Mesothelial cell of epicardium (in vitro differentiated cells): ENCODE data around the gene LRRC7. TPM values are rescaled to one million over a fixed set of nuclear protein-coding genes. Genes with fewer than 3 reads are reported as not detected.

Source experiments
- DNase-seq, 2 experiments: peaks; one replicate each; pipeline ENCODE4 v3.0.0; 2021; ENCODE audit warnings: low spot score in 2 of 2; ENCODE audit not compliant: unreplicated experiment in 2 of 2
- H3K27ac Mint-ChIP-seq: 2 replicates; pipeline ENCODE4 v1.8.0; 2021; ENCODE audit warnings: mixed read lengths
- H3K27me3 Mint-ChIP-seq: 2 replicates; pipeline ENCODE4 v1.8.0; 2021; ENCODE audit warnings: low read depth, mixed read lengths
- H3K36me3 Mint-ChIP-seq: 2 replicates; pipeline ENCODE4 v1.8.0; 2021; ENCODE audit warnings: mixed read lengths
- H3K4me1 Mint-ChIP-seq: 2 replicates; pipeline ENCODE4 v1.8.0; 2021; ENCODE audit warnings: mixed read lengths
- H3K4me3 Mint-ChIP-seq: 2 replicates; pipeline ENCODE4 v1.8.0; 2021; ENCODE audit warnings: mild to moderate bottlenecking, moderate library complexity, mixed read lengths
- H3K9me3 Mint-ChIP-seq: 2 replicates; pipeline ENCODE4 v1.8.0; 2021; ENCODE audit warnings: mixed read lengths
- total RNA-seq: library from RNA; stranded (reverse); gene quantifications from 3 replicates; pipeline ENCODE4 v1.2.1, GENCODE V29; 2021
- TF ChIP-seq, protein P1 (sequence below): fragments of 200-600 bp; sonication (generic); IDR thresholded peaks from one replicate; pipeline ENCODE4 v1.5.0; 2021; ENCODE audit warnings: antibody characterized with exemption; ENCODE audit not compliant: unreplicated experiment

Gene LRRC7
- total RNA-seq, 1 donor from 2014 or later: 0.09 TPM

DNA sequence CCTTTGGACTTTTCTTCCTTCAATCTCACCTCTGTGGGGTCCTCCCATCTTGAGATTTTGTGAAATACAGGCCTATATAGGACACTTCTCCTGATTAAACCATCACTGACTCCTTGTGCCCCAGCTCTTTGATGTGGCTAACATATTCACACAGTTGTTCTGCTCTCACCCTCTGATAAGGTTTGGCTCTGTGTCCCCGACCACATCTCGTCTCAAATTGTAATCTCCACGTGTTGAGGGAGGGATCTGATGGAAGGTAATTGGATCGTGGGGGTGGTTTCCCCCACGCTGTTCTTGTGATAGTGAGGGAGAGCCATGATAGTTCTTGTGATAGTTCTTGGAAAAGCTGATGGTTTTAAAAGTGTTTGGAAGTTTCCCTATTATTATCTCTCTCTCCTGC is 19.7 kb downstream of the LRRC7 start:
- Mint-ChIP-seq H3K27me3 (peaks cover under 1% of the 10 kb centered on the region), H3K27ac (no peak overlapping the region), H3K9me3 (no peaks in the 10 kb centered on the region), H3K4me3 (no peak overlapping the region), H3K4me1 (no peaks in the 10 kb centered on the region), H3K36me3 (no peaks in the 10 kb centered on the region)
- TF ChIP-seq, protein P1, sequence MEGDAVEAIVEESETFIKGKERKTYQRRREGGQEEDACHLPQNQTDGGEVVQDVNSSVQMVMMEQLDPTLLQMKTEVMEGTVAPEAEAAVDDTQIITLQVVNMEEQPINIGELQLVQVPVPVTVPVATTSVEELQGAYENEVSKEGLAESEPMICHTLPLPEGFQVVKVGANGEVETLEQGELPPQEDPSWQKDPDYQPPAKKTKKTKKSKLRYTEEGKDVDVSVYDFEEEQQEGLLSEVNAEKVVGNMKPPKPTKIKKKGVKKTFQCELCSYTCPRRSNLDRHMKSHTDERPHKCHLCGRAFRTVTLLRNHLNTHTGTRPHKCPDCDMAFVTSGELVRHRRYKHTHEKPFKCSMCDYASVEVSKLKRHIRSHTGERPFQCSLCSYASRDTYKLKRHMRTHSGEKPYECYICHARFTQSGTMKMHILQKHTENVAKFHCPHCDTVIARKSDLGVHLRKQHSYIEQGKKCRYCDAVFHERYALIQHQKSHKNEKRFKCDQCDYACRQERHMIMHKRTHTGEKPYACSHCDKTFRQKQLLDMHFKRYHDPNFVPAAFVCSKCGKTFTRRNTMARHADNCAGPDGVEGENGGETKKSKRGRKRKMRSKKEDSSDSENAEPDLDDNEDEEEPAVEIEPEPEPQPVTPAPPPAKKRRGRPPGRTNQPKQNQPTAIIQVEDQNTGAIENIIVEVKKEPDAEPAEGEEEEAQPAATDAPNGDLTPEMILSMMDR: no peak
- DNase-seq: no peak

DNA sequence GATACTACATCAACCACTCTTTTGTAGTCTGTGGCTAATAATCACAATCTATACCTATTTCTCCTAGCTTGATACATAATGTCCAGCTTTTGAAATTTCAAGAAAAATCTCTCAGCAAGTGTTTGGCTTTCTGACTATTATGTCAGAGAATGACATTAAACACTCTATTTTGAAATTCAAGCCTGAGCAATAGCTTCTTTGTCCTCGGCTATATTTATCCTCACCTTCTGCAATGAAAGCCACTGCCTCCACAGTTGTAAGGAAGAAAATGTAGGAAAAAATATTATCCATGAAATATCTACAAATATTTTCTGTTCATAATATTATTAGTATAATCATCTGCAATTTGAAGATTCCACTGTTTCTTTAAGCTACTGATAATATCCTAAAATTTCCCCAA is 22.1 kb downstream of the LRRC7 start:
- Mint-ChIP-seq H3K4me3 (no peak overlapping the region), H3K9me3 (no peaks in the 10 kb centered on the region), H3K27ac (no peak overlapping the region), H3K36me3 (no peaks in the 10 kb centered on the region), H3K4me1 (no peaks in the 10 kb centered on the region), H3K27me3 (peaks cover 9% of the 10 kb centered on the region)
- TF ChIP-seq, protein P1: no peak
- no peak for DNase-seq

DNA sequence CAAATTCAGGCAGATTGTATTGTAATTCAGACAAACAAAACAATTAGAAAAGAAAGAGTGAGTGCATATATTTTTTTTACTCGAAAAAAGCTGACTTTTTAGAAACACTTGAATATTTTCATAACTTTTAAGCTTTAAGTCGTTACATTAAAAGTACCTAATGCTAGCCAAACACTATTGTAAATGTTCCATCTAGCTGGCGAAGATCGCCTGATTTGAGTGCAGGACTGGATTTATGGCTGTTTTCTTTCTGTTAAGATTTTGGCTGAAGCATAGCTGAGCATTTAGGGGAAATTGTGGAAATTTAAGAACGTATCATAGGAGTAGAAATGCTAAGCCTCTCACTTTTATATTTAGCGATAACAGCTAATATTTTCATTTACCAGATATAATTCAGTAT is 24.6 kb downstream of the LRRC7 start:
- no peak overlapping the region for H3K27ac Mint-ChIP-seq
- TF ChIP-seq, protein P1: no peak
- no peaks in the 10 kb centered on the region for H3K4me1 Mint-ChIP-seq
- no peaks in the 10 kb centered on the region for H3K9me3 Mint-ChIP-seq
- no peak for DNase-seq
- H3K27me3 Mint-ChIP-seq: peaks cover 12% of the 10 kb centered on the region
- no peak overlapping the region for H3K4me3 Mint-ChIP-seq
- H3K36me3 Mint-ChIP-seq: no peaks in the 10 kb centered on the region

DNA sequence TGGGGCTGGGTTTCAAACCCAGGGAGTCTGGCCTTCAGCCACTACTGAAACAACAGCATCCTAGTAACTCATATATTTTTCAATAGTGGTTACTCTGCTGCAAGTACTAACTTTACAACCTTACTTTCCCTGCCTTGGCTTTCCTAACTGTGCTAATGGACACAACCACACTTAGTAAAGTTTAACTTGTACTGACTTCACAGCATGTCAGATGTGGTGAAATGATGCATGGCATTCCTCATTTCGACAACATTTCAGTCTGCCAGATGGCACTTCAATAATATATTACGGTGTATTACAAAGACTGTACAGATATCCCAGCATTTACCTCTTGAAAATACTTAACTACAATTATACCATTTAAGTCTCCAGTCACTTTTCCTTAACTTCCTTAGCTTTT is 27.8 kb downstream of the LRRC7 start:
- H3K4me1 Mint-ChIP-seq: no peaks in the 10 kb centered on the region
- H3K36me3 Mint-ChIP-seq: no peaks in the 10 kb centered on the region
- DNase-seq: no peak

DNA sequence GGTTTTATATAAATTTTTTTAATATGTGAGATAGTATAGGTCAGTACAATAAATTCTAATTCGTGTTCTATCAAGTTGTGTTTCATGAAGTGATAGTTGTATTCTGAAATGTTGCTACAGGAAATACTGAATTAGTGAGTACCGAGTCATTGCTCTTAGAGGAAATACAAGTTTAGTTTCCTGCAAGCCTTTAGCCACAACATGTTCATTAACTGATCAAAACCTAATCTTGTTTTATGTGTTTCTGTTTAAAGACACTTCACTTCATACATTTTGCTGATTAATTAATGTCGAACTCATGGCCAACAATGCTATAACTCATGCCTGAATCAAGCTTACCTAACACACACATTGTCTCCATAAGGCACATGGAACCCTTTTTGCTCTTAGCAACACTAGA is 43.6 kb downstream of the LRRC7 start:
- no peaks in the 10 kb centered on the region for H3K9me3 Mint-ChIP-seq
- H3K27ac Mint-ChIP-seq: no peak overlapping the region
- DNase-seq: no peak
- no peak overlapping the region for H3K4me3 Mint-ChIP-seq
- TF ChIP-seq, protein P1: no peak
- no peaks in the 10 kb centered on the region for H3K36me3 Mint-ChIP-seq
- no peaks in the 10 kb centered on the region for H3K4me1 Mint-ChIP-seq
- peaks cover 16% of the 10 kb centered on the region for H3K27me3 Mint-ChIP-seq

More for the DNA sequence above, 27.8 kb downstream of the LRRC7 start:
- Mint-ChIP-seq H3K4me3 (no peak overlapping the region), H3K27ac (no peak overlapping the region), H3K27me3 (peaks cover 25% of the 10 kb centered on the region), H3K9me3 (no peaks in the 10 kb centered on the region)
- TF ChIP-seq, protein P1: no peak

DNA sequence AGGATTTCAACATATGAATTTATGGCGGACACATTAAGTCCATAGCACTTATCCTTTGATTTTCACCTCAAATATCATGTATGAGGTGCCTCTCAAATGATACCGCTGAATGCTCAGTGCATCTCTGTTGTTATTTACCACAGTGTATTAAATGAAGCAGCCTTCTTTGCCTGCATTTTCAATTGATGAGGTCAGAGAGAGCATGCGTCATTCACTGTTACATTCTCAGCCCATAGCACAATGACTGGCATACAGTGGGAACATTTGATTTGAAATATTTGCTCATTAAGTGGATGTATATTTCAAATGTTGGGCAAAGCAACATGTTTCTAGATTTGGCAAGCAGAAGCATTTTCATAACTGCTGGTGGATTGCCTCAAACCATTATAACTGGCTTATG is 45.7 kb downstream of the LRRC7 start:
- Mint-ChIP-seq H3K4me1 (no peaks in the 10 kb centered on the region), H3K27ac (no peak overlapping the region), H3K9me3 (peaks cover 5% of the 10 kb centered on the region), H3K4me3 (no peak overlapping the region), H3K27me3 (peaks cover 2% of the 10 kb centered on the region), H3K36me3 (no peaks in the 10 kb centered on the region)
- no peak for DNase-seq
- TF ChIP-seq, protein P1: no peak
